KMS-11 (cell line): Measurements from ENCODE around the gene NOS1.
A peak's percentile ranks its signal among the peaks of the same experiment; 100 is the strongest.

Source experiments
- H2AFZ ChIP-seq: fragments of 200-600 bp; sonication (generic); 2 replicates; pipeline ENCODE4 v1.6.1; 2016; ENCODE audit warnings: antibody characterized with exemption, mixed run types, low read depth
- H3K27ac ChIP-seq: fragments of 200-600 bp; sonication (generic); 2 replicates; pipeline ENCODE4 v1.6.1; 2016; ENCODE audit warnings: mild to moderate bottlenecking, mixed run types
- H3K27me3 ChIP-seq: fragments of 200-600 bp; sonication (generic); 2 replicates; pipeline ENCODE4 v1.6.1; 2017; ENCODE audit warnings: mild to moderate bottlenecking, low read depth, mixed run types, moderate library complexity; ENCODE audit not compliant: insufficient read depth
- H3K36me3 ChIP-seq: fragments of 200-600 bp; sonication (generic); 2 replicates; pipeline ENCODE4 v1.6.1; 2017; ENCODE audit warnings: mild to moderate bottlenecking, mixed run types; ENCODE audit not compliant: insufficient read depth
- H3K4me1 ChIP-seq: fragments of 200-600 bp; sonication (generic); 2 replicates; pipeline ENCODE4 v1.6.1; 2016; ENCODE audit warnings: mild to moderate bottlenecking, low read depth, mixed run types; ENCODE audit not compliant: poor library complexity, severe bottlenecking
- H3K4me2 ChIP-seq: fragments of 200-600 bp; sonication (generic); 2 replicates; pipeline ENCODE4 v1.7.0; 2016; ENCODE audit warnings: mild to moderate bottlenecking, mixed run types
- H3K4me3 ChIP-seq: fragments of 200-600 bp; sonication (generic); IDR thresholded peaks from 2 replicates; pipeline ENCODE4 v1.6.1; 2017; ENCODE audit warnings: low read depth, low read length, mixed read lengths; ENCODE audit not compliant: insufficient read depth
- H3K79me2 ChIP-seq: fragments of 200-600 bp; sonication (generic); 2 replicates; pipeline ENCODE4 v1.6.1; 2016; ENCODE audit warnings: low read depth, mixed run types; ENCODE audit not compliant: insufficient read depth
- H3K9ac ChIP-seq: fragments of 200-600 bp; sonication (generic); 2 replicates; pipeline ENCODE4 v1.6.1; 2016; ENCODE audit warnings: mild to moderate bottlenecking, mixed run types
- H4K20me1 ChIP-seq: fragments of 200-600 bp; sonication (generic); 2 replicates; pipeline ENCODE4 v1.6.1; 2016; ENCODE audit warnings: mild to moderate bottlenecking, mixed run types; ENCODE audit not compliant: insufficient read depth
- TF ChIP-seq, protein P1 (sequence below): fragments of 200-600 bp; sonication (generic); conservative IDR thresholded peaks from 2 replicates; pipeline ENCODE4 v1.6.1; 2017; ENCODE audit warnings: low read depth, mild to moderate bottlenecking, antibody characterized with exemption, low read length, moderate library complexity, mixed read lengths

The NOS1 gene

DNA sequence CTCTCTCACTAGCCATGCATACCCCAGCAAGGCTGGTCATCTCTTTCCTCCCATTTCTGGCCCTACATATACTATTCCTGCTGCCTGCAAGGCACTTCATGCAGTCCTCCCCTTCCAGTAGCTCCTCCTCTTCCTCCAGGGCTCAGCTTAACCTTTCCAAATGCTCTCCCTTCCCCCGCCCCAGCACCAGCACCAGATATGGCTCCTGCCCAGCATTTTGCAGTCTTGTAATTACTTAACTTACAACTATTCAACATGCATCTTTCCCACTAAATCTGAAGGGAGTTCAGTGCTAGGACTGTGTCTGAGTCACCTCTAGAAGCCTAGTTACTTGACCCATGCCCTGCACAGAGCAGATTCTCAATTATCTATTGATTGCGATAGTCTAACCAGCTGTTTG is 169.4 kb downstream of the NOS1 start:
- Histone ChIP-seq H3K27ac (no peak overlapping the region), H3K79me2 (peaks cover 21% of the 10 kb centered on the region; the same call in 1 of the 2 replicates), H3K36me3 (no peaks in the 10 kb centered on the region), H3K9ac (no peak overlapping the region), H3K4me2 (no peak overlapping the region), H2AFZ (no peak overlapping the region), H3K4me3 (no peak overlapping the region), H3K4me1 (peaks cover 18% of the 10 kb centered on the region), H4K20me1 (no peaks in the 10 kb centered on the region), H3K27me3 (no peaks in the 10 kb centered on the region)
- TF ChIP-seq, protein P1, sequence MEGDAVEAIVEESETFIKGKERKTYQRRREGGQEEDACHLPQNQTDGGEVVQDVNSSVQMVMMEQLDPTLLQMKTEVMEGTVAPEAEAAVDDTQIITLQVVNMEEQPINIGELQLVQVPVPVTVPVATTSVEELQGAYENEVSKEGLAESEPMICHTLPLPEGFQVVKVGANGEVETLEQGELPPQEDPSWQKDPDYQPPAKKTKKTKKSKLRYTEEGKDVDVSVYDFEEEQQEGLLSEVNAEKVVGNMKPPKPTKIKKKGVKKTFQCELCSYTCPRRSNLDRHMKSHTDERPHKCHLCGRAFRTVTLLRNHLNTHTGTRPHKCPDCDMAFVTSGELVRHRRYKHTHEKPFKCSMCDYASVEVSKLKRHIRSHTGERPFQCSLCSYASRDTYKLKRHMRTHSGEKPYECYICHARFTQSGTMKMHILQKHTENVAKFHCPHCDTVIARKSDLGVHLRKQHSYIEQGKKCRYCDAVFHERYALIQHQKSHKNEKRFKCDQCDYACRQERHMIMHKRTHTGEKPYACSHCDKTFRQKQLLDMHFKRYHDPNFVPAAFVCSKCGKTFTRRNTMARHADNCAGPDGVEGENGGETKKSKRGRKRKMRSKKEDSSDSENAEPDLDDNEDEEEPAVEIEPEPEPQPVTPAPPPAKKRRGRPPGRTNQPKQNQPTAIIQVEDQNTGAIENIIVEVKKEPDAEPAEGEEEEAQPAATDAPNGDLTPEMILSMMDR = no peak

DNA sequence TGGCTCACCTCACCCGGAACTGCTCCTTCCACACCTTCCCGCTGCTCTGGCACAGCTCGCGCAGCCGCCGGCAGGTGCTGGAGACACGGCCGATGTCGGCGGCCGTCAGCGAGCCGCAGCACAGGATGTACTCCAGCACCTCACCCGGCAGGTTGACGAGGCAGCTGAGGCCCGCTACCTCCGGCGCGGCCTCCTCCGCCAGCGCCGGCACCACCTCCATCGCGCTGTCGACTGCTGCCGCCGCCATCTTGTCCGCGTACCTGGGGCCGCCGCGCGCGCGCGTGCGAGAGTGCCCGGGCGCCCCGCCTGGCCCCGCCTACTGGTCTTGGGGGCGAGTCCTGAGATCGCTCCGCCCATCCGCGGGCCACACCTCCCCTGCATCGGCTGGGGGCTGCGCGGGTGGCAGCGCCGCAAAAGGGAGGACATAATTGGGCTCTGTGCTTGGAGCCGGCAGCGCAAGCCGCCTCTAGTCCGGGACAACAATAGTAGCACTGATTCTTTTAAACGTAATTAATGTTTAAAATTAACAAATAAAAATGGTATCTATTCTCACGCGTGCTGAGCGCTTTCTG is 171.1 kb downstream of the NOS1 start, which contains the start of gene FBXO21:
TSS of gene FBXO21 (minus strand) at position 261 of the 572 bp plus-strand sequence. CDS start at position 247, 14 bp downstream.
- peaks cover 18% of the 10 kb centered on the region for H3K4me1 ChIP-seq
- H3K4me2 ChIP-seq = peak within 1 kb of the TSS; percentile 71
- H3K79me2 ChIP-seq = peaks cover 21% of the 10 kb centered on the region; the same call in 1 of the 2 replicates
- peak within 1 kb of the TSS; percentile 58; the same call in 1 of the 2 replicates for H3K9ac ChIP-seq
- H4K20me1 ChIP-seq = no peaks in the 10 kb centered on the region
- H3K4me3 ChIP-seq = no peak within 1 kb of the TSS
- TF ChIP-seq, protein P1 = no peak
- H2AFZ ChIP-seq = peak within 1 kb of the TSS; percentile 64; the same call in 1 of the 2 replicates
- no peaks in the 10 kb centered on the region for H3K27me3 ChIP-seq
- no peaks in the 10 kb centered on the region for H3K36me3 ChIP-seq
- H3K27ac ChIP-seq = no peak within 1 kb of the TSS

DNA sequence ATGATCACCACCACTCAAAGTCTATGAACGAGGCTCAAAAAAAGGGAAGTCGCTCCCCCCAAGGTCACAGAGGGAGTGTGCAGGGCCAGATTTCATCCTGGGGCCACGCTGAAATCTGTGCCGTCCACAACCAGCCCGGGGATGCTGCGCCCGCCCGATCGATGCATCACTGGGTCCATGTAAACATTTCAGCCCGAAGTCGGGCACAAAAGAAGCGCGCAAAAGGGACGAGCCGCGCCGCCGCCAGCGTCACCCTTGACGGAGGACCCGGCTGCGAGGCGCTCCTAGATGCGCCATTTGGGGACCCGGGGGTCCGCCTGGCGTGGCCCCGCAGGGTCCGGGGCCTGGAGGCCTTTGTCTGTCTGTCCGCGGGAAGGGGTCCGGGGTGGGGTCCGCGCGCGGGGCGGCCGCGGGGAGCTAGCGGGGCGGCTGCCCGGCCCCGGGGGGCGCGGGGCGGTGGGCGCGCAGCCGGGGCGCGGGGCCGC is 171.7 kb downstream of the NOS1 start:
- H3K79me2 ChIP-seq = peaks cover 21% of the 10 kb centered on the region; the same call in 1 of the 2 replicates
- H3K9ac ChIP-seq = peak overlapping the region; percentile 58; the same call in 1 of the 2 replicates
- no peak overlapping the region for H3K27ac ChIP-seq
- H3K27me3 ChIP-seq = no peaks in the 10 kb centered on the region
- H2AFZ ChIP-seq = peak overlapping the region; percentile 64; the same call in 1 of the 2 replicates
- H4K20me1 ChIP-seq = no peaks in the 10 kb centered on the region
- no peaks in the 10 kb centered on the region for H3K36me3 ChIP-seq
- peak overlapping the region; percentile 71 for H3K4me2 ChIP-seq
- TF ChIP-seq, protein P1 = no peak
- H3K4me1 ChIP-seq = peaks cover 18% of the 10 kb centered on the region
- H3K4me3 ChIP-seq = no peak overlapping the region

DNA sequence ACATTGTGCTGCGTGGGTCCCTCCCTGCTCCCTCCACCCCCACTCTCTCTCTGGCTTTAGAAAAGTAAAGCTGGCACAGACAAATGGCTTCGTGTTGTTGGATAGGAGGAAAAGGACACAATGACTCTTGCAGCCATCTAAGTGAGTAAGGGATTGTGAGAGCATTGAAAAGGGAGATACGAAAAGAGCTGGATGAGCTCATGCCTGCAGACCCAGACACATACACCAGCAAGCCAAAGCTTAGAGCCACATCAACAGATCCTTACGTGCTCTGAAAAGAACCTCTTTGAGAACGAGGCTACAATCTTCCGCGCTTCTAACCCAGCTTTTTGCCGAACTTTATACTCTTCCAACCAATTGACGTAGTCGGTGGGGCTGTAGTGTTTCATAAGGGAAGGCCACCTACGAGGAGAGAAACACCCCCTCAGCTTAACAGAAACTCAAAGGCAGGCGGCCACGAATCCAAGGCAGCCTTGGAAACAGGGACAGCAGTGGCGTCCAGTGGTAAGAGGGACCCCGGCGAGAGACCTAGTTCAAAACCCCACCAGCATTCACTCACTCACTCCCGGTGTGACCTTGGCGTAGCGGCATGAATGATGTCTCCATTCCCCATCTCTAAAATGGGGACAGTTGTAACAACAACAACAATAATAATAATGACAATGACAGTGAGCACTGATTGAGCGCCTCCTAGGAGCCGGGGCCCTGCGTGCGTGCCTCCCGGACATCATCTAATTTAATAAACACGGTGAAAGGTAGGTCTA is 172.3 kb downstream of the NOS1 start:
- Histone ChIP-seq H3K36me3 (no peaks in the 10 kb centered on the region), H3K9ac (peak overlapping the region; percentile 58; the same call in 1 of the 2 replicates), H3K4me2 (peak overlapping the region; percentile 71), H3K4me1 (peaks cover 18% of the 10 kb centered on the region), H3K27ac (no peak overlapping the region), H3K27me3 (no peaks in the 10 kb centered on the region), H2AFZ (peak overlapping the region; percentile 49; the same call in 1 of the 2 replicates), H3K79me2 (peaks cover 21% of the 10 kb centered on the region; the same call in 1 of the 2 replicates), H3K4me3 (no peak overlapping the region), H4K20me1 (no peaks in the 10 kb centered on the region)
- TF ChIP-seq, protein P1 = no peak
